ENCODE data around the gene ZNF80. TPM values are rescaled to one million over a fixed set of nuclear protein-coding genes. Genes with fewer than 3 reads are reported as not detected.
"Not testable (repeated sequence)": the region's sequence is repeated elsewhere in the genome, so short reads cannot be mapped to it uniquely, and the experiment has no call there.

Gene ZNF80
- polyA plus RNA-seq, 1 experiment, result not detected

DNA sequence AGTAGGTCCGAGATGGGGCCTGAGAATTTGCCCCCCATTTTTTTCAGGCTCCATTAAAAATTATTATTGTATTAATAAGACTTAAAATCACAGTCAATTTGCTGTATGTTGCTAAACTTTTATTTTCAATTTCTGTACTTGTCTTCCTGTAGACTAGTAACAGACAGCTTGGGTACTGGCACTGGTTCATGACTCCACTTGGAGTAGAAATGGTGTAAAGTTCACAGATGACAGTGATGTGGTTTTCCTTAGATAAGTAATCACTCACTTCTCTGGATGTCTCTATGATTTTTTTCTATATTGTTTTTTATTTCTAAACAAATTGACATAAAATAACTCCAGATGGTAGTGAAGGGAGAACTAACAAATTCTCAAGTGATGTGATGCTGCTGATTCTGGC is 15.6 kb upstream of the ZNF80 start:
- Histone ChIP-seq H3K9me3 (ENCODE audit: control insufficient read depth, insufficient read depth, low read length) (no peaks in the 10 kb centered on the region), H3K4me3 (ENCODE audit: low read depth, low read length) (no peak overlapping the region), H3K27me3 (ENCODE audit: control insufficient read depth, insufficient read depth, low read length) (peaks cover 2% of the 10 kb centered on the region), H3K27ac (ENCODE audit: low read depth, low read length) (no peak overlapping the region)
- DNase-seq (ENCODE audit: low read depth, low spot score), result no peak
- ChIA-PET CTCF (no interaction called here), POLR2A (no interaction called here)
- TF ChIP-seq, protein P1, sequence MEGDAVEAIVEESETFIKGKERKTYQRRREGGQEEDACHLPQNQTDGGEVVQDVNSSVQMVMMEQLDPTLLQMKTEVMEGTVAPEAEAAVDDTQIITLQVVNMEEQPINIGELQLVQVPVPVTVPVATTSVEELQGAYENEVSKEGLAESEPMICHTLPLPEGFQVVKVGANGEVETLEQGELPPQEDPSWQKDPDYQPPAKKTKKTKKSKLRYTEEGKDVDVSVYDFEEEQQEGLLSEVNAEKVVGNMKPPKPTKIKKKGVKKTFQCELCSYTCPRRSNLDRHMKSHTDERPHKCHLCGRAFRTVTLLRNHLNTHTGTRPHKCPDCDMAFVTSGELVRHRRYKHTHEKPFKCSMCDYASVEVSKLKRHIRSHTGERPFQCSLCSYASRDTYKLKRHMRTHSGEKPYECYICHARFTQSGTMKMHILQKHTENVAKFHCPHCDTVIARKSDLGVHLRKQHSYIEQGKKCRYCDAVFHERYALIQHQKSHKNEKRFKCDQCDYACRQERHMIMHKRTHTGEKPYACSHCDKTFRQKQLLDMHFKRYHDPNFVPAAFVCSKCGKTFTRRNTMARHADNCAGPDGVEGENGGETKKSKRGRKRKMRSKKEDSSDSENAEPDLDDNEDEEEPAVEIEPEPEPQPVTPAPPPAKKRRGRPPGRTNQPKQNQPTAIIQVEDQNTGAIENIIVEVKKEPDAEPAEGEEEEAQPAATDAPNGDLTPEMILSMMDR (IDR thresholded peaks at IDR 0.05; ENCODE audit: low read depth, low read length), result no peak

DNA sequence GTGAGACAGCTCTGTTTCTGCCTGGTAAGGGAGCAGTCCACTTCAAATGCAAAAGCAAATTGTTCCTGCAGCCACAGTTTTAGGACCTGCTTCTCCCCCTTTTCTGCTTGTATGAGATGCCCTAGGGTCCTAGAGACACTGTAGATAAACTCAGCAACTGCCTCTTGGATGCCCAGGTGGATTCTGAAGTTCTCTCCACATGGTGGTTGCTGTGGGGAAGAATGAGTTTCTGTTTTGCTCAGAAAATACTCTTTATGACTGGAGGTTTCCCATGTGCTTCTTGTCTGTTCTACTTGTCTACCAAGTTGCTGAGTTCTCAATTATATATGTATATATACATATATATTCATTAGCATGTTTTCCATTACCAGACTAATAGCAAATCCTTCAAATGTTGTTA is 5.6 kb upstream of the ZNF80 start:
- no peak for DNase-seq (ENCODE audit: low read depth, low spot score)
- Histone ChIP-seq H3K9me3 (ENCODE audit: control insufficient read depth, insufficient read depth, low read length) (no peaks in the 10 kb centered on the region), H3K27me3 (ENCODE audit: control insufficient read depth, insufficient read depth, low read length) (peaks cover 4% of the 10 kb centered on the region), H3K4me3 (ENCODE audit: low read depth, low read length) (no peak overlapping the region), H3K27ac (ENCODE audit: low read depth, low read length) (no peak overlapping the region)
- POLR2A ChIA-PET, result no interaction called here
- CTCF ChIA-PET, result no interaction called here
- TF ChIP-seq, protein P1 (IDR thresholded peaks at IDR 0.05; ENCODE audit: low read depth, low read length), result no peak

DNA sequence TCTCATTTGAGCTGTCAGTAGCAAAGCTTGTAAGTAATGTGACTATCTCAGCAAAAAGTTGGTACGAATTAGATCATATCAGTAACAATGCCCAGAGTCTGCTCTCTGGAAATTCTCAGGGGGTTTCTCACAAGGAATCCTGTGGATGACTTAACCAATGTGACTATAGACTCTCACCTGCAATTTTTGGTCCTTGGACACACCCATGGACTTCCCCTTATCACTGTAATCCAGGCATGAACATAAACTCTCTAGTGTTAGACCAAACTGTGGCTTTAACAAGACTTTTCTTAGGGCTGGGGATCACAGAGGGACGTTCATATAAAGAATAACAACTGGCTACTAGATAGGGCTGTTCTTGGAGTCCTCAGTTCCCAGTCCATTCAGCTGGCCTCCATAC is 3.9 kb upstream of the ZNF80 start:
- DNase-seq (ENCODE audit: low read depth, low spot score), result no peak
- CTCF ChIA-PET, result no interaction called here
- no peak overlapping the region for H3K4me3 ChIP-seq (ENCODE audit: low read depth, low read length)
- TF ChIP-seq, protein P1 (IDR thresholded peaks at IDR 0.05; ENCODE audit: low read depth, low read length), result no peak
- POLR2A ChIA-PET, result no interaction called here
- H3K27ac ChIP-seq (ENCODE audit: low read depth, low read length), result no peak overlapping the region
- peaks cover 4% of the 10 kb centered on the region for H3K27me3 ChIP-seq (ENCODE audit: control insufficient read depth, insufficient read depth, low read length)
- no peaks in the 10 kb centered on the region for H3K9me3 ChIP-seq (ENCODE audit: control insufficient read depth, insufficient read depth, low read length)

DNA sequence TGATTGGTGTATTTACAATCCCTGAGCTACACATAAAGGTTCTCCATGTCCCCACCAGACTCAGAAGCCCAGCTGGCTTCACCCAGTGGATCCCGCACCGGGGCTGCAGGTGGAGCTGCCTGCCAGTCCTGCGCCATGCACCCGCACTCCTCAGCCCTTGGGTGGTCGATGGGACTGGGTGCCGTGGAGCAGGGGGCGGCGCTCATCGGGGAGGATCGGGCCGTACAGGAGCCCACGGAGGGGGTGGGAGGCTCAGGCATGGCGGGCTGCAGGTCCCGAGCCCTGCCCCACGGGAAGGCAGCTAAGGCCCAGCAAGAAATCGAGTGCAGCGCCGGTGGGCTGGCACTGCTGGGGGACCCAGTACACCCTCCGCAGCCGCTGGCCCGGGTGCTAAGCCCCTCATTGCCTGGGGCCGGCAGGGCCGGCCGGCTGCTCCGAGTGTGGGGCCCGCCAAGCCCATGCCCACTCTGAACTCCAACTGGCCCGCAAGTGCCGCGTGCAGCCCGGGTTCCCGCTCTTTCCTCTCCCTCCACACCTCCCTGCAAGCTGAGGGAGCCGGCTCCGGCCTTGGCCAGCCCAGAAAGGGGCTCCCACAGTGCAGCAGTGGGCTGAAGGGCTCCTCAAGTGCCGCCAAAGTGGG is 888 bp upstream of the ZNF80 start:
- H3K4me3 ChIP-seq (ENCODE audit: low read depth, low read length); DNase-seq (ENCODE audit: low read depth, low spot score); H3K9me3 ChIP-seq (ENCODE audit: control insufficient read depth, insufficient read depth, low read length); H3K27ac ChIP-seq (ENCODE audit: low read depth, low read length); CTCF ChIA-PET; POLR2A ChIA-PET; H3K27me3 ChIP-seq (ENCODE audit: control insufficient read depth, insufficient read depth, low read length): not testable (repeated sequence)

DNA sequence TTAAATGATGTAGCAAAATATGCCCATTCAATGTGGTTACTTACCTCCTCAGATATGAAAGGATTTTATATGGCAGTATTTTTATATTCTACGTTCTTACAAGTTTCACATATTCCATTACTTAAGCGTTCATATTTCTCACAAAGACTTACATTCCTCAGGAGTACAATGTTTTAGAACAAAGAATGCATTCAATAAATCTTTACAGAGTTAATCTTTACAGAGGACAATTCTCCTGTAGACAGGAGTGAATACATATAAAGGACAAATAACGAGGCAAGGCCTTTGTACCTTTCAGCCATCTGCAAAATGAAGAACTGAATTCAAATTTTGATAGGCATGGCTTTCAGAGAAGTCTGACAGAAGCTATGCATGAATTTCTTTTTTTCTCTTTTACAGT is 1.9 kb downstream of the ZNF80 start:
- TF ChIP-seq, protein P1 (IDR thresholded peaks at IDR 0.05; ENCODE audit: low read depth, low read length), result no peak
- no peak overlapping the region for H3K27ac ChIP-seq (ENCODE audit: low read depth, low read length)
- no peak overlapping the region for H3K4me3 ChIP-seq (ENCODE audit: low read depth, low read length)
- no peaks in the 10 kb centered on the region for H3K9me3 ChIP-seq (ENCODE audit: control insufficient read depth, insufficient read depth, low read length)
- ChIA-PET CTCF (no interaction called here), POLR2A (no interaction called here)
- H3K27me3 ChIP-seq (ENCODE audit: control insufficient read depth, insufficient read depth, low read length), result peaks cover 5% of the 10 kb centered on the region
- DNase-seq (ENCODE audit: low read depth, low spot score), result no peak

DNA sequence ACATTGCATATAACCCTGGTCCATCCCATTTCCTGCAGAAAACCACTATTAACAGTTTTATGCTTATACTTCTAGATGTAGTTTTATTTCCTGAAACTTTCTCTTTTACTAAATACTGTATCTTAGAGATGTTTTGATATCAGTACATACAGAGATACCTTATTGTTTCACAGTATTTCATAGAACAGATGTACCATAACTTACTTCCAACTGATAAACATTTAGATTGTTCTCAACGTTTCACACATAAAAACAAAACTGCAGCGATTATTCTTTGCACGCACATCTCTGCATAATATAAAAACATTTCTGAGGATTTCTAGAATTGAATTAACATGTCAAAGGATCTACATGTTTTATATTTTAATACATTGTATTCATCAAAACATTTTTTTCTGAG is 2.6 kb downstream of the ZNF80 start:
- Histone ChIP-seq H3K9me3 (ENCODE audit: control insufficient read depth, insufficient read depth, low read length) (no peaks in the 10 kb centered on the region), H3K27me3 (ENCODE audit: control insufficient read depth, insufficient read depth, low read length) (peaks cover 4% of the 10 kb centered on the region), H3K27ac (ENCODE audit: low read depth, low read length) (no peak overlapping the region), H3K4me3 (ENCODE audit: low read depth, low read length) (no peak overlapping the region)
- POLR2A ChIA-PET, result no interaction called here
- CTCF ChIA-PET, result no interaction called here
- DNase-seq (ENCODE audit: low read depth, low spot score), result no peak
- TF ChIP-seq, protein P1 (IDR thresholded peaks at IDR 0.05; ENCODE audit: low read depth, low read length), result no peak
